NCI-H2196 (cell line): Measurements from ENCODE around the gene CAMTA1.

ENCODE experiments used
- DNase-seq: peaks from one replicate; lab custom pipeline; 2025; ENCODE audit not compliant: unreplicated experiment; lab: John Stamatoyannopoulos, UW

The CAMTA1 gene

GRCh38 chr1:7795406-7795805, 1010.2 kb downstream of the CAMTA1 start:
- no peak for DNase-seq

GRCh38 chr1:7805460-7805859, 1020.2 kb downstream of the CAMTA1 start:
- no peak for DNase-seq

GRCh38 chr1:7808253-7808844, 1023.1 kb downstream of the CAMTA1 start:
- DNase-seq = peak; percentile 12

- DNase-seq = no peak
Observed at GRCh38 chr1:7809742-7810141, 1024.5 kb downstream of the CAMTA1 start.

- no peak for DNase-seq
Observed at GRCh38 chr1:7810395-7810794, 1025.1 kb downstream of the CAMTA1 start.

GRCh38 chr1:7811476-7811875, 1026.2 kb downstream of the CAMTA1 start:
- DNase-seq = no peak

- no peak for DNase-seq
Observed at GRCh38 chr1:7813677-7814373, 1028.6 kb downstream of the CAMTA1 start.
